A673 (cell line): Measurements from ENCODE around the gene POM121L2.

Source experiments
- EZH2 ChIP-seq: fragments of 200-600 bp; sonication (generic); IDR thresholded peaks from 2 replicates; pipeline ENCODE4 v1.6.1; 2017; ENCODE audit warnings: borderline replicate concordance, low read depth, mild to moderate bottlenecking, mixed read lengths, antibody characterized with exemption, low read length; ENCODE audit not compliant: poor library complexity, severe bottlenecking
- TF ChIP-seq, protein P1 (sequence below): fragments of 300-800, 200-600 bp; sonication (generic); conservative IDR thresholded peaks from 2 replicates; pipeline ENCODE4 v1.5.1; 2017; ENCODE audit warnings: low read depth, mild to moderate bottlenecking, antibody characterized with exemption, low read length, moderate library complexity, mixed read lengths

DNA sequence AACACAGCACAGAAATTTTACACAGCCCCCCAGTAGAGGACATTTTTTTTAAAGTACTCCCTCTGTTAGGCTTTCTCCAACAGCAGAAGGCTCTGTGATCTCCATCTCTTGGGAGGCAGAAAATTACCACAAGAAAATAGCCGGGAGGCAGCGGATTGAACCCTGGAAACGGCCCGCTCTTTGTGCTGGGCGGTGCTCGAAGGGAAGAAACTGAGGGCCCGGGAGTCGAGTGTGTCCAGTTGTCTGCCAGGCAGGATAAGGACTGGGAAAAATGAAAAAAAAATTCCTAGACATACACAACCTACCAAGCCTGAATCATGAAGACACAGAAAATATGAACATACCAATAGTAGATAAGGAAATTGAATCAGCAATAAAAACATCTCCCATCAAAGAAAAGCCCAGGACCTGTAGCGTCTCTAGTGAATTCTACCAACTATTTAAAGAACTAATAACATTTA is 31.5 kb downstream of the POM121L2 start:
- no peak for TF ChIP-seq EZH2
- TF ChIP-seq, protein P1, sequence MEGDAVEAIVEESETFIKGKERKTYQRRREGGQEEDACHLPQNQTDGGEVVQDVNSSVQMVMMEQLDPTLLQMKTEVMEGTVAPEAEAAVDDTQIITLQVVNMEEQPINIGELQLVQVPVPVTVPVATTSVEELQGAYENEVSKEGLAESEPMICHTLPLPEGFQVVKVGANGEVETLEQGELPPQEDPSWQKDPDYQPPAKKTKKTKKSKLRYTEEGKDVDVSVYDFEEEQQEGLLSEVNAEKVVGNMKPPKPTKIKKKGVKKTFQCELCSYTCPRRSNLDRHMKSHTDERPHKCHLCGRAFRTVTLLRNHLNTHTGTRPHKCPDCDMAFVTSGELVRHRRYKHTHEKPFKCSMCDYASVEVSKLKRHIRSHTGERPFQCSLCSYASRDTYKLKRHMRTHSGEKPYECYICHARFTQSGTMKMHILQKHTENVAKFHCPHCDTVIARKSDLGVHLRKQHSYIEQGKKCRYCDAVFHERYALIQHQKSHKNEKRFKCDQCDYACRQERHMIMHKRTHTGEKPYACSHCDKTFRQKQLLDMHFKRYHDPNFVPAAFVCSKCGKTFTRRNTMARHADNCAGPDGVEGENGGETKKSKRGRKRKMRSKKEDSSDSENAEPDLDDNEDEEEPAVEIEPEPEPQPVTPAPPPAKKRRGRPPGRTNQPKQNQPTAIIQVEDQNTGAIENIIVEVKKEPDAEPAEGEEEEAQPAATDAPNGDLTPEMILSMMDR = no peak
